ENCODE data around the gene PAPPA2. TPM values are rescaled to one million over a fixed set of nuclear protein-coding genes. Genes with fewer than 3 reads are reported as not detected.

Gene PAPPA2
- total and polyA plus RNA-seq, 2 of the 4 experiments (the other 2 are of a cell fraction): 0.10 to 0.18 TPM

- no peak overlapping the region for H3K18ac ChIP-seq (ENCODE audit: low read depth, low read length)
- H3K27me3 ChIP-seq (ENCODE audit: control insufficient read depth, insufficient read depth, low read length): no peaks in the 10 kb centered on the region
- H2AK9ac ChIP-seq (replicated peaks; ENCODE audit: low read depth, low read length, poor library complexity): no peak overlapping the region
- no peaks in the 10 kb centered on the region for H3K36me3 ChIP-seq (ENCODE audit: control insufficient read depth, insufficient read depth, low read length)
- H3K23ac ChIP-seq (ENCODE audit: low read depth, low read length): no peak overlapping the region
- no peak overlapping the region for H2BK120ac ChIP-seq (ENCODE audit: low read depth, low read length)
- no peak overlapping the region for H2AK5ac ChIP-seq (ENCODE audit: low read depth, low read length)
- DNase-seq: no peak
- POLR2A ChIA-PET (ENCODE audit: unreplicated experiment): no interaction called here
- no peaks in the 10 kb centered on the region for H3K79me1 ChIP-seq (ENCODE audit: low read depth in 1 of 2, low read length in 2 of 2)
- H4K5ac ChIP-seq (ENCODE audit: low read depth, low read length): no peak overlapping the region
- no peak overlapping the region for H2BK15ac ChIP-seq (ENCODE audit: low read depth, low read length)
- no peak overlapping the region for H2BK20ac ChIP-seq (ENCODE audit: low read depth, low read length)
- CTCF ChIA-PET: no interaction called here
- no CpG with 5 or more reads among the region's 2 CpGs for WGBS, 2 experiments (ENCODE audit: extremely low coverage in 2 of 2, insufficient read length in 1 of 2)
- in situ Hi-C loops (cut with MboI; ENCODE audit: low sequenced_read_pairs) (no loop called here), dilution Hi-C loops (cut with HindIII; ENCODE audit: low sequenced_read_pairs, unreplicated experiment) (no loop called here), intact Hi-C loops (cut with micrococcal nuclease) (no loop called here)
- no TSS peak for BruUV-seq (replicated peaks)
- no peak overlapping the region for H4K91ac ChIP-seq (ENCODE audit: insufficient read depth, low read depth, low read length)
- H3K9me3 ChIP-seq (ENCODE audit: control insufficient read depth, insufficient read depth, low read length): no peaks in the 10 kb centered on the region
- H3K4ac ChIP-seq (ENCODE audit: low read depth, low read length): no peak overlapping the region
- H3K27ac ChIP-seq (ENCODE audit: insufficient read depth, low read length): no peak overlapping the region
- H3K4me3 ChIP-seq (ENCODE audit: insufficient read depth, low read depth, low read length): no peak overlapping the region
- no peak for ATAC-seq (ENCODE audit: low read depth)
- no peaks in the 10 kb centered on the region for H3K9me1 ChIP-seq (ENCODE audit: insufficient read depth, low read length)
- H4K20me1 ChIP-seq (ENCODE audit: insufficient read depth, low read length): no peaks in the 10 kb centered on the region
- no peak overlapping the region for H4K8ac ChIP-seq (ENCODE audit: low read depth in 2 of 2, low read length in 2 of 2)
- no peak overlapping the region for H3K4me2 ChIP-seq (ENCODE audit: low read depth, low read length)
- H3K56ac ChIP-seq (ENCODE audit: extremely low read depth, insufficient read depth, low read length): no peak overlapping the region
- no peak overlapping the region for H3K14ac ChIP-seq (replicated peaks; ENCODE audit: low read depth, low read length)
- no peak overlapping the region for H2BK5ac ChIP-seq (ENCODE audit: low read depth, low read length, poor library complexity, severe bottlenecking)
- no peak overlapping the region for H2AFZ ChIP-seq (replicated peaks; ENCODE audit: low read length, poor library complexity)
- no peak overlapping the region for H3K9ac ChIP-seq (ENCODE audit: low read depth, low read length)
- H3K4me1 ChIP-seq (ENCODE audit: control insufficient read depth, insufficient read depth, low read length): no peaks in the 10 kb centered on the region
- TF ChIP-seq MXI1 (IDR thresholded peaks at IDR 0.05; ENCODE audit: borderline replicate concordance, low read depth, low read length) (no peak), SMC3 (IDR thresholded peaks at IDR 0.05; ENCODE audit: low read depth, low read length) (no peak), USF2 (IDR thresholded peaks at IDR 0.05; ENCODE audit: low read depth, low read length) (no peak), ELK1 (IDR thresholded peaks at IDR 0.05; ENCODE audit: borderline replicate concordance, low read depth, low read length) (no peak), RAD21 (IDR thresholded peaks at IDR 0.05; ENCODE audit: low read length) (no peak), NFE2L2 (IDR thresholded peaks at IDR 0.05; ENCODE audit: low read depth, low read length) (no peak), RFX5 (IDR thresholded peaks at IDR 0.05; ENCODE audit: low read depth, low read length) (no peak), CEBPB (IDR thresholded peaks at IDR 0.05; ENCODE audit: low read depth, low read length) (no peak), MAFK (IDR thresholded peaks at IDR 0.05; ENCODE audit: low read depth, low read length) (no peak), FOS (IDR thresholded peaks at IDR 0.05; ENCODE audit: low read depth, low read length) (no peak), POLR2A (IDR thresholded peaks at IDR 0.05; ENCODE audit: low read depth, low read length) (no peak), CTCF (conservative IDR thresholded peaks at IDR 0.05; ENCODE audit: low read depth, low read length) (no peak), RCOR1 (IDR thresholded peaks at IDR 0.05; ENCODE audit: insufficient replicate concordance, low read length) (no peak), BHLHE40 (IDR thresholded peaks at IDR 0.05; ENCODE audit: low read depth, low read length) (no peak), MAZ (IDR thresholded peaks at IDR 0.05; ENCODE audit: borderline replicate concordance, low read depth, low read length) (no peak), CHD1 (IDR thresholded peaks at IDR 0.05; ENCODE audit: low read depth, low read length) (no peak)
These were observed 236.8 kb downstream of the PAPPA2 start for GRCh38 chr1:176699821-176700220.
